ENCODE measurements around the gene MCM3. TPM values are rescaled to one million over a fixed set of nuclear protein-coding genes. Genes with fewer than 3 reads are reported as not detected.

MCM3 gene
- total RNA-seq: 10 to 100 TPM; 29.0 to 50.0 (median 43.0) TPM
- 10 to 100 TPM; 22.8 to 25.6 (median 24.0) TPM for polyA plus RNA-seq
- long read RNA-seq, donor 1, transcript MCM3-201 (17 exons, 3,083 nt): major isoform, 5 of 5 reads
- long read RNA-seq, donor 1, partial matches to known transcripts: 0 of 5 reads
- long read RNA-seq, donor 1, other reads (novel, unspliced or antisense): 0 of 5 reads
- long read RNA-seq, donor 2, transcript MCM3-201 (17 exons, 3,083 nt): major isoform, 12 of 13 reads
- long read RNA-seq, donor 2, partial matches to known transcripts: 0 of 13 reads
- long read RNA-seq, donor 2, other reads (novel, unspliced or antisense): 0 of 13 reads
- long read RNA-seq, donor 3, transcript MCM3-201 (17 exons, 3,083 nt): major isoform, 5 of 5 reads
- long read RNA-seq, donor 3, partial matches to known transcripts: 0 of 5 reads
- long read RNA-seq, donor 3, other reads (novel, unspliced or antisense): 0 of 5 reads
- long read RNA-seq, donor 4: 0 reads
- long read RNA-seq, donor 5, transcript MCM3-201 (17 exons, 3,083 nt): major isoform, 10 of 10 reads
- long read RNA-seq, donor 5, partial matches to known transcripts: 0 of 10 reads
- long read RNA-seq, donor 5, other reads (novel, unspliced or antisense): 0 of 10 reads
- long read RNA-seq, donor 6, transcript MCM3-201 (17 exons, 3,083 nt): major isoform, 21 of 28 reads
- long read RNA-seq, donor 6, partial matches to known transcripts: 7 of 28 reads
- long read RNA-seq, donor 6, other reads (novel, unspliced or antisense): 0 of 28 reads
- long read RNA-seq, donor 7, transcript MCM3-201 (17 exons, 3,083 nt): major isoform, 9 of 9 reads
- long read RNA-seq, donor 7, partial matches to known transcripts: 0 of 9 reads
- long read RNA-seq, donor 7, other reads (novel, unspliced or antisense): 0 of 9 reads
- long read RNA-seq, donor 8, transcript MCM3-201 (17 exons, 3,083 nt): major isoform, 7 of 7 reads
- long read RNA-seq, donor 8, partial matches to known transcripts: 0 of 7 reads
- long read RNA-seq, donor 8, other reads (novel, unspliced or antisense): 0 of 7 reads
- long read RNA-seq, donor 9, transcript MCM3-201 (17 exons, 3,083 nt): major isoform, 5 of 5 reads
- long read RNA-seq, donor 9, partial matches to known transcripts: 0 of 5 reads
- long read RNA-seq, donor 9, other reads (novel, unspliced or antisense): 0 of 5 reads
- long read RNA-seq, donor 10, partial matches to known transcripts: 0 of 2 reads
- long read RNA-seq, donor 10, other reads (novel, unspliced or antisense): 0 of 2 reads

GRCh38 chr6:52284460-52285176, at the start of gene MCM3:
Gene MCM3 (minus strand): TSS chr6:52284742. CDS start chr6:52284674, 68 bp downstream.
- no peaks in the 10 kb centered on the region for H3K9me3 ChIP-seq
- H3K36me3 ChIP-seq: peaks cover 21 to 32% (median 31%) of the 10 kb centered on the region in 4 donors
- H3K27me3 ChIP-seq: no peaks in the 10 kb centered on the region
- intact Hi-C loops (cut with DNase I; ENCODE audit: low total_unique reads): no loop called here
- peak; percentile 97 to 100 for DNase-seq
- H3K27ac ChIP-seq: peak within 1 kb of the TSS; percentile 39 to 90 (median 79)
- WGBS, 5 donors: 0% methylated on average over 44 to 53 of the region's 53 CpGs
- H3K4me1 ChIP-seq: peaks cover 0 to 36% (median 18%) of the 10 kb centered on the region in 4 donors
- H3K4me3 ChIP-seq: peak within 1 kb of the TSS; percentile 78 to 92 (median 82)
- TF ChIP-seq EP300 (IDR thresholded peaks at IDR 0.05) (no peak), CTCF (IDR thresholded peaks at IDR 0.05) (peak in 2 of 7 experiments; percentile 12 to 38), POLR2AphosphoS5 (IDR thresholded peaks at IDR 0.05) (peak; percentile 41 to 89 (median 47)), POLR2A (IDR thresholded peaks at IDR 0.05) (no peak)

GRCh38 chr6:52333840-52334200, 49.3 kb upstream of the MCM3 start:
- Histone ChIP-seq H3K27me3 (no peaks in the 10 kb centered on the region), H3K4me3 (no peak overlapping the region), H3K36me3 (no peaks in the 10 kb centered on the region), H3K9me3 (no peaks in the 10 kb centered on the region), H3K4me1 (peaks cover 12 to 60% (median 30%) of the 10 kb centered on the region in 4 donors), H3K27ac (peak overlapping the region; percentile 32 to 83 (median 62))
- WGBS, 5 donors: 15 to 44% (median 17%) methylated on average over 1 of the region's 1 CpG
- intact Hi-C loops (cut with DNase I; ENCODE audit: low total_unique reads): no loop called here
- TF ChIP-seq EP300 (IDR thresholded peaks at IDR 0.05): no peak
- TF ChIP-seq CTCF (IDR thresholded peaks at IDR 0.05): no peak
- TF ChIP-seq POLR2AphosphoS5 (IDR thresholded peaks at IDR 0.05): peak in 1 of 3 donors; percentile 29
- TF ChIP-seq POLR2A (IDR thresholded peaks at IDR 0.05): no peak
- DNase-seq: peak in 1 of 2 donors; percentile 66

- intact Hi-C loops (cut with DNase I; ENCODE audit: low total_unique reads): no loop called here
- H3K36me3 ChIP-seq: no peaks in the 10 kb centered on the region
- H3K27ac ChIP-seq: peak overlapping the region; percentile 11 to 83 (median 78)
- 84 to 92% (median 89%) methylated on average over 4 of the region's 4 CpGs for WGBS, 5 donors
- TF ChIP-seq CTCF (IDR thresholded peaks at IDR 0.05): no peak
- TF ChIP-seq POLR2A (IDR thresholded peaks at IDR 0.05): no peak
- TF ChIP-seq EP300 (IDR thresholded peaks at IDR 0.05): no peak
- no peak for TF ChIP-seq POLR2AphosphoS5 (IDR thresholded peaks at IDR 0.05)
- peak in 1 of 2 donors; percentile 43 for DNase-seq
- H3K4me3 ChIP-seq: no peak overlapping the region
- no peaks in the 10 kb centered on the region for H3K27me3 ChIP-seq
- H3K4me1 ChIP-seq: peaks cover 12 to 69% (median 39%) of the 10 kb centered on the region in 4 donors
- H3K9me3 ChIP-seq: no peaks in the 10 kb centered on the region
Measured at GRCh38 chr6:52331793-52332457, 47.4 kb upstream of the MCM3 start.

Measured in stomach (tissue), 19 donors.